Peyer's patch (tissue), 4 donors: ENCODE data around the gene IGFL2. TPM values are rescaled to one million over a fixed set of nuclear protein-coding genes. Genes with fewer than 3 reads are reported as not detected.

Source experiments
- DNase-seq, 3 donors: peaks; one replicate each; pipeline ENCODE4 v3.0.0-alpha.2; 2017 to 2019
- H3K27ac ChIP-seq, 4 donors: fragments of 200-600 bp; sonication (generic); one replicate each; pipeline ENCODE4 v1.5.1; 2016 to 2019
- H3K27me3 ChIP-seq, 2 donors: fragments of 200-600 bp; sonication (generic); one replicate each; pipeline ENCODE4 v1.5.1; 2019
- H3K36me3 ChIP-seq, 3 donors: fragments of 200-600 bp; sonication (generic); one replicate each; pipeline ENCODE4 v1.5.1; 2016 to 2019
- H3K4me1 ChIP-seq, 4 donors: fragments of 200-600 bp; sonication (generic); one replicate each; pipeline ENCODE4 v1.5.1; 2016 to 2019
- H3K4me3 ChIP-seq, 4 donors: fragments of 200-600 bp; sonication (generic); 1 replicate in 3 of 4; 2 replicates in 1 of 4; pipeline ENCODE4 v1.5.1; 2016 to 2019; ENCODE audit warnings: mild to moderate bottlenecking in 1 of 4
- H3K9me3 ChIP-seq, 4 donors: fragments of 200-600 bp; sonication (generic); one replicate each; pipeline ENCODE4 v1.5.1; 2016 to 2019; ENCODE audit warnings: mild to moderate bottlenecking in 1 of 4
- CTCF ChIP-seq, 6 experiments: fragments of 450-650 bp in 4 of 6; fragments of 200-600 bp in 2 of 6; sonication (generic) in 1 of 6; IDR thresholded peaks; one replicate each; pipeline ENCODE4 v1.5.1; 2017 to 2019; ENCODE audit warnings: antibody characterized with exemption in 6 of 6, mild to moderate bottlenecking in 3 of 6, moderate library complexity in 1 of 6
- POLR2A ChIP-seq, 2 donors: fragments of 450-650 bp; IDR thresholded peaks; one replicate each; pipeline ENCODE4 v1.5.1; 2017; ENCODE audit warnings: antibody characterized with exemption in 2 of 2, mild to moderate bottlenecking in 2 of 2, moderate library complexity in 2 of 2
- total RNA-seq, 4 donors: library from RNA; depleted of rRNA; stranded (reverse); fragments of >200 nt; gene quantifications; one replicate each; pipeline ENCODE4 v1.1.0, GENCODE V29; 2016

Gene IGFL2
- total RNA-seq, 4 donors from 2014 or later = not detected

- Histone ChIP-seq H3K4me3 (no peak overlapping the region), H3K4me1 (no peaks in the 10 kb centered on the region), H3K27ac (no peak overlapping the region), H3K9me3 (no peaks in the 10 kb centered on the region), H3K27me3 (no peaks in the 10 kb centered on the region), H3K36me3 (no peaks in the 10 kb centered on the region)
- no peak for DNase-seq
- TF ChIP-seq CTCF (IDR thresholded peaks at IDR 0.05) (no peak), POLR2A (IDR thresholded peaks at IDR 0.05) (no peak)
These were observed 62.6 kb downstream of the IGFL2 start for GRCh38 chr19:46210669-46211068.

Other genes starting within 250 kb of the IGFL2 start
- gene MYPOP, start 245.6 kb upstream of the IGFL2 start, total RNA-seq = 10 to 100 TPM in 3 of 4 donors, 1 to 10 TPM in 1; 4.1 to 17.7 (median 14.2) TPM
- not detected for gene NANOS2, start 233.5 kb upstream of the IGFL2 start, total RNA-seq
- 1 to 10 TPM in 2 of 4 donors, under 1 TPM in 2; 0.53 to 4.1 (median 1.5) TPM for gene NOVA2, start 174.4 kb upstream of the IGFL2 start, total RNA-seq
- gene CCDC61, start 152.8 kb upstream of the IGFL2 start, total RNA-seq = 10 to 100 TPM in 2 of 4 donors, 1 to 10 TPM in 2; 7.4 to 16.5 (median 10.8) TPM
- gene PGLYRP1, start 125.2 kb upstream of the IGFL2 start, total RNA-seq = not detected
- not detected for gene IGFL4, start 107.2 kb upstream of the IGFL2 start, total RNA-seq
- gene IGFL3, start 23.6 kb upstream of the IGFL2 start, total RNA-seq = not detected
- not detected for gene IGFL1, start 81.5 kb downstream of the IGFL2 start, total RNA-seq
- gene HIF3A, start 148.8 kb downstream of the IGFL2 start, total RNA-seq = 100 to 1,000 TPM in 2 of 4 donors, 10 to 100 TPM in 2; 18.4 to 262 (median 91.2) TPM
- gene PPP5C, start 198.8 kb downstream of the IGFL2 start, total RNA-seq = 100 to 1,000 TPM in 3 of 4 donors, 10 to 100 TPM in 1; 68.8 to 214 (median 129) TPM